NCI-H1092 (cell line): ENCODE results near the gene PRSS48.
"Not testable (repeated sequence)": the region's sequence is repeated elsewhere in the genome, so short reads cannot be mapped to it uniquely, and the experiment has no call there.

Experiments
- DNase-seq: peaks from one replicate; lab custom pipeline; 2025; lab: John Stamatoyannopoulos, UW

PRSS48 gene

GRCh38 chr4:151276787-151277562 is at the start of gene PRSS48:
Gene PRSS48 (plus strand): TSS chr4:151277161. CDS start chr4:151277173, 12 bp downstream.
- DNase-seq, result peak; percentile 30

- no peak for DNase-seq
These were observed 49.8 kb upstream of the PRSS48 start for GRCh38 chr4:151227172-151227571.

GRCh38 chr4:151227731-151228130 is 49.2 kb upstream of the PRSS48 start:
- no peak for DNase-seq

- no peak for DNase-seq
These were observed 48.5 kb upstream of the PRSS48 start for GRCh38 chr4:151228189-151229119.

- DNase-seq, result no peak
These were observed 44.9 kb upstream of the PRSS48 start for GRCh38 chr4:151231915-151232595.

GRCh38 chr4:151233600-151233999 is 43.4 kb upstream of the PRSS48 start:
- no peak for DNase-seq

- not testable (repeated sequence) for DNase-seq
These were observed 41.6 kb upstream of the PRSS48 start for GRCh38 chr4:151235373-151235772.

GRCh38 chr4:151236036-151236435 is 40.9 kb upstream of the PRSS48 start:
- no peak for DNase-seq

- no peak for DNase-seq
These were observed 38.5 kb upstream of the PRSS48 start for GRCh38 chr4:151238477-151238876.

GRCh38 chr4:151239608-151240007 is 37.4 kb upstream of the PRSS48 start:
- DNase-seq, result no peak

- DNase-seq, result no peak
These were observed 34.7 kb upstream of the PRSS48 start for GRCh38 chr4:151242305-151242704.

- DNase-seq, result no peak
These were observed 30.2 kb upstream of the PRSS48 start for GRCh38 chr4:151246742-151247141.

GRCh38 chr4:151247395-151247794 is 29.6 kb upstream of the PRSS48 start:
- no peak for DNase-seq

GRCh38 chr4:151248519-151248918 is 28.4 kb upstream of the PRSS48 start:
- DNase-seq, result no peak

- DNase-seq, result no peak
These were observed 26.3 kb upstream of the PRSS48 start for GRCh38 chr4:151250706-151251105.

- no peak for DNase-seq
These were observed 25.2 kb upstream of the PRSS48 start for GRCh38 chr4:151251603-151252304.

- DNase-seq, result not testable (repeated sequence)
These were observed 21.7 kb upstream of the PRSS48 start for GRCh38 chr4:151255226-151255625.

- not testable (repeated sequence) for DNase-seq
These were observed 21.3 kb upstream of the PRSS48 start for GRCh38 chr4:151255680-151256079.

- no peak for DNase-seq
These were observed 20.8 kb upstream of the PRSS48 start for GRCh38 chr4:151256134-151256533.

GRCh38 chr4:151257704-151258103 is 19.3 kb upstream of the PRSS48 start:
- no peak for DNase-seq

GRCh38 chr4:151259752-151260151 is 17.2 kb upstream of the PRSS48 start:
- DNase-seq, result no peak

- DNase-seq, result no peak
These were observed 16.4 kb upstream of the PRSS48 start for GRCh38 chr4:151260526-151260925.
